ENCODE data around the gene GRSF1.
"Not testable (repeated sequence)": the region's sequence is repeated elsewhere in the genome, so short reads cannot be mapped to it uniquely, and the experiment has no call there.

GRSF1 gene, protein sequence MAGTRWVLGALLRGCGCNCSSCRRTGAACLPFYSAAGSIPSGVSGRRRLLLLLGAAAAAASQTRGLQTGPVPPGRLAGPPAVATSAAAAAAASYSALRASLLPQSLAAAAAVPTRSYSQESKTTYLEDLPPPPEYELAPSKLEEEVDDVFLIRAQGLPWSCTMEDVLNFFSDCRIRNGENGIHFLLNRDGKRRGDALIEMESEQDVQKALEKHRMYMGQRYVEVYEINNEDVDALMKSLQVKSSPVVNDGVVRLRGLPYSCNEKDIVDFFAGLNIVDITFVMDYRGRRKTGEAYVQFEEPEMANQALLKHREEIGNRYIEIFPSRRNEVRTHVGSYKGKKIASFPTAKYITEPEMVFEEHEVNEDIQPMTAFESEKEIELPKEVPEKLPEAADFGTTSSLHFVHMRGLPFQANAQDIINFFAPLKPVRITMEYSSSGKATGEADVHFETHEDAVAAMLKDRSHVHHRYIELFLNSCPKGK

DNA sequence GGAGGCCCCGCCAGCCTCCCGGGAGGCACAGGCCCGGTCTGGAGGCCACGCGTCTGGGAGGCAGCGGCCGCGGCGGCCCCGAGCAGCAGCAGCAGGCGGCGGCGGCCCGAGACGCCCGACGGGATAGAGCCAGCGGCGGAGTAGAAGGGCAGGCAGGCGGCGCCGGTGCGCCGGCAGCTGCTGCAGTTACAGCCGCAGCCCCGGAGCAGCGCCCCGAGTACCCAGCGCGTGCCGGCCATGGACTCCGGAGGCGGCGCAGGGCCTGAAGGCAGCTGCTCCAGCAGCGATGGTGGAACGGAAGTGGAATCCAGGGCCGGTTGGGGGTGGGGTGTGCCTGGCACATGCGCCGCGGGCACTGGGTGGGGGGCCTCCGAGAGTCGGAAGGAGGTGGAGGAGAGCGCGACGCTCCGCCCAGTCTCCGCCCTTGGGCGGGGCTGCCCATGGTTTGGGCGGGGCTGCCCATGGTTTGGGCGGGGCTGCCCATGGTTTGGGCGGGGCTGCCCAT is at the start of gene GRSF1:
TSS of gene GRSF1 (minus strand) at position 302 of the 505 bp plus-strand sequence. CDS start at position 239, 63 bp downstream.
- DNase-seq: peak; percentile 93

- DNase-seq: no peak
Observed at GRCh38 chr4:70885174-70885573, 45.5 kb upstream of the GRSF1 start.

DNA sequence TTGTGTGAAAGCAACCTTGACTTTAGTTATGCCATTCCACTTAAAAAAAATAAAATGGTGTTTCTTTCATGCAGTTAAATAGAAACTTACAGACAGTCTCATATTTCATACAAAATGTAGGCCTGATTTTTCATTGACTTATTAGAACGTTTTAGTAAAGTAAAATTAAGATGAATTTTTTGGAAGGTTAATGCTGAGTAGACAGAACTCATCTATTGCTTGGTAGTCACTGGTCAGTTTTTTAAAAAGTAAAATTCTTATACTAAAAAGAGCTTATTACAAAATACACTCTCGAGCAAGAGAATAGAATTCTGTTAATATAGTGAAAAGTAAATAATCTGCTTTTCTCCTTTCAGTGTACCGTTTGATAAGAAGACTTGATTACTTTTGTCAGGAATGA is 41.0 kb upstream of the GRSF1 start:
- DNase-seq: no peak

DNA sequence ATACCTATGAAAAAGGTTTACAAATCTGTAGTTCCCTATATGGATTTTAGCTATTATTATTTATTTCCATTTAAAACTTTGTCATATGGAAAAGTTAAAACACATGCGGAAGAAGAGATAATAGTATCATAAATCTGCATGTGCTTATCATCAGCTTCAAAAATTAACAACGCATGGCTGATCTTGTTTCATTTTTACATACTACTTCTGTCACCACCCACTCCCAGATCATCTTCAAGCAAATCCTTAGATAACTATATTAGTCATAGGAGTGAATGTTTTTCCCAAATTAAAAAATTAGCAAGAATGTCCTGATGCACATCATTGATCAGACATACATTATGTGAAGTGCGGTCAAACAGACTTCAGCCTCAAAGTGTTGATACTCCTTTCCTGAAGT is 37.9 kb upstream of the GRSF1 start:
- DNase-seq: no peak

DNA sequence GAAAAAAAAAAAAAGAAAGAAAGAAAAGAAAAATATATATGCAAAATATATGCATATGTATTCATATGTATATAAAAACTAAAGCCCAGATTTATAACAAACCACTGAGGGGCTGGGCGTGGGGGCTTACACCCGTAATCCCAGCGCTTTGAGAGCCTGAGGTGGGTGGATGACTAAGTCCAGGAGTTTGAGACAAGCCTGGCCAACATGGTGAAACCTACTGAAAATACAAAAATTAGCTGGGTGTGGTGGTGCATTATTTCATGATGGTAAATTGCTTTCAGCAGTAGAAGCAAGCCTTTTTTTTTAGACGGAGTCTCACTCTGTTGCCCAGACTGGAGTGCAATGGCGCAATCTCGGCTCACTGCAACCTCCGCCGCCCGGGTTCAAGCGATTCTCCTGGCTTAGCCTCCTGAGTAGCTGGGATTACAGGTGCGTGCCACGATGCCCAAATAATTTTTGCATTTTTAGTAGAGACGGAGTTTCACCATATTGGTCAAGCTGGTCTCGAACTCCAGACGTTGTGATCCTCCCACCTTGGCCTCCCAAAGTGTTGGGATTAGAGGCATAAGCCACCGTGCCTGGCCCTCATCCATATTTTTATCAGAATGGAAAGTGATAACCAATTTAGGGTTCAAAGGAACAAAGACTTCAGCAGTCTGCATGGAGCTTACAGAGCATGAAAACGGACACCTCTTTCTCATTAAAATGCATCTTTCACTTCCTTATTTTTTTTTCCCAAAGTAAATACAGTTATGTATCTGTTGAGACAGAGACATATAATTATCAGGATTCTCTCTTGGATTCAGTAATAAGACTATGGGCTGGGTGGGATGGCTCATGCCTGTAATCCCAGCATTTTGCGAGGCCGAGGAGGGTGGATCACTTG is 34.8 kb upstream of the GRSF1 start:
- no peak for DNase-seq

DNA sequence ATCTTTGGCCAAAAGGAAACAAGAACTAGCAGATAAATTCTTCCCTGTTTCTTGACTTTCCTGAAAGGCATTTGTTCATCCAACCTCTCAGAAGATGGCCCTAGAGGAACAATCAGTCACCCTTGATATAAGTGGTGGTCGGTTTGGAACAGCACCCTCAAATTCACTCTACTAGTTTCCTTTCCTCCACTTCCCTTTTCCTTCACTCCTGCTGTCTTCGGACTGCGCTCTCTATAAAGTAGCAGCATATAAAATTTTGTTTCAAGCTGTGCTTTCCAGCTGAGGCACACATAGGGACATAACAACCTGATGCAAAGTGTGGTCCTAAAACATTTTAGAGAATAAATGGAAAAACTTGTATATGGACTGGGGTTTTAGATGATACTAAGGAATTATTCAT is 33.5 kb upstream of the GRSF1 start:
- DNase-seq: no peak

- DNase-seq: no peak
Observed at GRCh38 chr4:70868778-70869177, 29.1 kb upstream of the GRSF1 start.

GRCh38 chr4:70863099-70863790 is 23.6 kb upstream of the GRSF1 start:
- DNase-seq: no peak

- no peak for DNase-seq
Observed at GRCh38 chr4:70859066-70859465, 19.4 kb upstream of the GRSF1 start.

DNA sequence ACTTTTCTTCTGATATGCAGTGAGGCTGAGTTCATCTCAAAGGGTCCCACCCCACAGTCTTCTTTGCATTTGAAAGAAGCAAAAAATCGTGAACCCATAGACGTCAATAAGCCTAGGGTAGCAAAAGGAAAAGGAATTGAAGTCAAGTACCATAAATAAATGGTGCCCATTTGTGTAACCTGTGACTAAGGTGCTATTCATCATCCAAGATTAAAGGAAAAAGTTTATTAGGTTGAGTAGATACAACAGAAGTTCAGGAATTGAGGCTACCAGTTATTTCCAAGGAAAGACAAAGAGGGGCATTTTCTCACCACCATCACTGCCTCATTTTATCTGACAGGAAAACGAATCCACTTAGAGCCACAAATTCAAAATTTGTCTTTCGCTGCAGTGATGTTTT is 18.8 kb upstream of the GRSF1 start:
- no peak for DNase-seq

DNA sequence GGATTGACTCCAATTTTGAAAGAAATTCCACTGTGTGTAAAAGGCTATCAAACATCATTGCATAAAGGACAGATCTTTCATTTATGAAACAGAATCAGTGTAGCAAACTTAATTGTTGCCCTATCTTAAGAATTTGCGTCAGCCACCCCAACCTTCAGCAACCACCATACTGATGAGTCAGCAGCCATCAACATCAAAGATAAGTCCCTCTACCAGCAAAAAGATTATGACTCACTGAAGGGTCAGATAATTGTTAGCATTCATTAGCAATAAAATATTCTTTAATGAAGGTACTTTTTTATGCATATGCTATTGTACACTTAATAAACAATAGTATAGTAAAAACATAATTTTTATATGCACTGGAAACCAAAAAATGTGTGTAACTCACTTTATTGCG is 15.8 kb upstream of the GRSF1 start:
- no peak for DNase-seq

- no peak for DNase-seq
Observed at GRCh38 chr4:70849291-70849690, 9.6 kb upstream of the GRSF1 start.

DNA sequence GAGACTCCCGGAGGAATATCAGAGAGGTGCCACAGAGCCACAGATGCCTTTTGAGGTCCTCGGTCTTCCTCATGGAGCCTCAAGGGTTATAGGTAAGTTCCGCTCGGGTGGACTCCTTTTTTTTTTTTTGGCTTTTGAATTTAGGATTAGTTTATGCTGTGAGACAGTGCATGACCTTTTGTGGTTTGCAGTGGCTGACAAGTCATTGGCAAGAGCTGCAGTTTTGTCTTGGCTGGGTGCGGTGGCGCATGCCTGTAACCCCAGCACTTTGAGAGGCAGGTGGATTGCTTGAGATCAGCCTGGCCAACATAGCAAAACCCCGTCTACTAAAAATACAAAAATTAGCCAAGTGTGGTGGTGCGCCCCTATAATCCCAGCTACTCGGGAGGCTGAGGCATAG is 4.5 kb upstream of the GRSF1 start:
- DNase-seq: no peak

DNA sequence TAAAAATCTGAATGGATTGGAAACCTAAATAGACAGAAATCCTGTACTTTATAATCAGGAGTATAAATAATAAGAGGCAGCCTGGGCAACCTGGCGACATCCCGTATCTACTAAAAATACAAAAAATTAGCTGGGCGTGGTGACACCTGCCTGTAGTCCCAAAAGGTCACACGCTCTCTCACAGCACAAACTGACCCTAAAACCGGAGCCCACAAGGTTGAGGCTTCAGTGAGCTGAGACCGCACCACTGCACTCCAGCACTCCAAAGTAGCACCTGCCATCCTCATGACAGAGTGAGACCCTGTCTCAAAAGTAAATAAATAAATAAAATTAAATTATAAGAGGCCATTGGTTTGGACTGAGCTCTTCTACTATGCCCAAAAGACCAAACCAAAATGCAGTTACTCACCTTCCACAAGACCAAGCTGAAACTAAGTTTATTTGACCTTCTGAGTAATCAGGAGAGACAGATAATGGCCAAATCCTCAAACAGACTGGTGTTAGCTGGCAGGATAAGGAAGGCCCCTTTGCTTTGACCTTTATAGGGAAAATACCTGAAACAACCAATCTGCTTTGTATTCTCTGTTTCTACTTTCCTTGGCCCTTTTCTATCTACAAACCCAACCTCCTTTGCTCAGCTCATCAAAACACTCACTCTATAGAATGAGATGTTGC is 3.2 kb upstream of the GRSF1 start:
- DNase-seq: no peak

GRCh38 chr4:70841951-70842350 is 2.3 kb upstream of the GRSF1 start:
- DNase-seq: no peak

DNA sequence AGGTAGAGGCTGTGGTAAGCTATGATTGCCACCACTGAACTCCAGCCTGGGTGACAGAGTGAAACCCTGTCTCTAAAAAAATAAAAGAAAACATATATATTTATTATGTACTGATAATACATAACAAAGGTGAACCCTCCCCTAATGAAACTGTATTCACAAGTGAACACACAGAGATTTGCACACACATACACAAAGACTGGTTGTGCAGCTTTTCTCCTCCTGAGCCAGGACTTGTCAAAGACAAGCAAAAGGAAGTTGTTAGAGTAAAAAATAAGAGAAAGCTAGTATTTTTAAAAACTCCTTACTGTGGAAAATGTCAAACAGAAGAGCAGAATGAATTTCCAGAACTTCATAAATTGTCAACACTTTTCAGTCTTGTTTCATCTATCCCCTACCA is 1.5 kb upstream of the GRSF1 start:
- DNase-seq: no peak

GRCh38 chr4:70840631-70841030 is 941 bp upstream of the GRSF1 start:
- DNase-seq: not testable (repeated sequence)

DNA sequence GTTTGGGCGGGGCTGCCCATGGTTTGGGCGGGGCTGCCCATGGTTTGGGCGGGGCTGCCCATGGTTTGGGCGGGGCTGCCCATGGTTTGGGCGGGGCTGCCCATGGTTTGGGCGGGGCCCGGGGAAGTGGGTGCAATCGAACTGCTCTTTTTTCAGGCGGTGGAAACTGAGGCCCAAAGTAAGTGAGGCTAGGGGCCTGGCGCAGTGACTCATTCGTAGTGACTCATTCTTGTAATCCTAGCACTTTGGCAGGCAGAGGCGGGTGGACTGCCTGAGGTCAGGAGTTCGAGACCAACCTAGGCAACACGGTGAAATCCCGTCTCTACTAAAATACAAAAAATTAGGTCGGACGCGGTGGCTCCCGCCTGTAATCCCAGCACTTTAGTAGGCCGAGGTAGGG is 447 bp upstream of the GRSF1 start:
- peak; percentile 73 for DNase-seq

- DNase-seq: peak; percentile 70
Observed at GRCh38 chr4:70838666-70839588, 763 bp downstream of the GRSF1 start.

DNA sequence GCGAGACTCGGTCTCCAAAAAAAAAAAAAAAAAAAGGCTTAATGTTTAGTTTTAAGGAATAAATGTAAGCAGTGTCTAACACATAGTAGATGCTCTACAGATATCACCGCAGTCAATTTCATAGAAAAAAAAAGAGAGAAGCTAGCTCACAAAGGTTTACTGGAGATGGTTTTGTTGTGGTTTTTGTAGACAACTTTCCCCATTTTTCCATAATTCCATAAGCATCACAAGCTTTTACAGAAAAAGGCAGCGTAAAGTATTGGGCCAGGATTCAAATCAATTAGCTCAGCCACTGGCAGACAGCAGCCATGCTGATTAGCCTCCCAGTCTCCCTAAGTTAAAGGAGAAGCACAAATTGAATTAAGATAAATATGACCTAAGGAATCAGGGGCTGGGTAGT is 1.5 kb downstream of the GRSF1 start:
- no peak for DNase-seq

GRCh38 chr4:70836081-70836480 is 3.6 kb downstream of the GRSF1 start:
- DNase-seq: no peak
